ENCODE results near the gene DDX41.

Gene DDX41

GRCh38 chr5:177484902-177485549, 31.7 kb downstream of the DDX41 start:
- Histone ChIP-seq H3K27me3 (ENCODE audit: control insufficient read depth in 2 of 2, insufficient read depth in 2 of 2, low read length in 2 of 2) (no peaks in the 10 kb centered on the region), H3K36me3 (ENCODE audit: control insufficient read depth in 2 of 2, insufficient read depth in 2 of 2, low read length in 2 of 2) (peaks cover 8 to 17% of the 10 kb centered on the region in 2 donors), H3K27ac (ENCODE audit: low read depth in 2 of 2, low read length in 2 of 2) (no peak overlapping the region), H3K4me1 (ENCODE audit: control insufficient read depth in 2 of 2, insufficient read depth in 2 of 2, low read length in 2 of 2) (no peaks in the 10 kb centered on the region), H3K4me3 (ENCODE audit: low read length in 2 of 2) (no peak overlapping the region), H3K9me3 (ENCODE audit: control insufficient read depth in 2 of 2, low read length in 2 of 2) (no peaks in the 10 kb centered on the region), H3K9ac (ENCODE audit: low read depth in 1 of 2, low read length in 2 of 2) (no peak overlapping the region)

- Histone ChIP-seq H3K36me3 (ENCODE audit: control insufficient read depth in 2 of 2, insufficient read depth in 2 of 2, low read length in 2 of 2) (peaks cover 7 to 17% of the 10 kb centered on the region in 2 donors), H3K9me3 (ENCODE audit: control insufficient read depth in 2 of 2, low read length in 2 of 2) (no peaks in the 10 kb centered on the region), H3K4me3 (ENCODE audit: low read length in 2 of 2) (no peak overlapping the region), H3K27ac (ENCODE audit: low read depth in 2 of 2, low read length in 2 of 2) (no peak overlapping the region), H3K27me3 (ENCODE audit: control insufficient read depth in 2 of 2, insufficient read depth in 2 of 2, low read length in 2 of 2) (no peaks in the 10 kb centered on the region), H3K4me1 (ENCODE audit: control insufficient read depth in 2 of 2, insufficient read depth in 2 of 2, low read length in 2 of 2) (peaks cover 0 to 3% of the 10 kb centered on the region in 2 donors), H3K9ac (ENCODE audit: low read depth in 1 of 2, low read length in 2 of 2) (no peak overlapping the region)
Observed at GRCh38 chr5:177483994-177484901, 32.5 kb downstream of the DDX41 start.

GRCh38 chr5:177483042-177483441, 33.7 kb downstream of the DDX41 start:
- Histone ChIP-seq H3K27me3 (ENCODE audit: control insufficient read depth in 2 of 2, insufficient read depth in 2 of 2, low read length in 2 of 2) (no peaks in the 10 kb centered on the region), H3K9ac (ENCODE audit: low read depth in 1 of 2, low read length in 2 of 2) (no peak overlapping the region), H3K36me3 (ENCODE audit: control insufficient read depth in 2 of 2, insufficient read depth in 2 of 2, low read length in 2 of 2) (peaks cover 6 to 13% of the 10 kb centered on the region in 2 donors), H3K4me1 (ENCODE audit: control insufficient read depth in 2 of 2, insufficient read depth in 2 of 2, low read length in 2 of 2) (peaks cover 3 to 5% of the 10 kb centered on the region in 2 donors), H3K9me3 (ENCODE audit: control insufficient read depth in 2 of 2, low read length in 2 of 2) (no peaks in the 10 kb centered on the region), H3K27ac (ENCODE audit: low read depth in 2 of 2, low read length in 2 of 2) (no peak overlapping the region), H3K4me3 (ENCODE audit: low read length in 2 of 2) (no peak overlapping the region)

GRCh38 chr5:177482359-177482795, 34.4 kb downstream of the DDX41 start:
- Histone ChIP-seq H3K27ac (ENCODE audit: low read depth in 2 of 2, low read length in 2 of 2) (no peak overlapping the region), H3K36me3 (ENCODE audit: control insufficient read depth in 2 of 2, insufficient read depth in 2 of 2, low read length in 2 of 2) (peaks cover 6 to 8% of the 10 kb centered on the region in 2 donors)

GRCh38 chr5:177479774-177480173, 37.0 kb downstream of the DDX41 start:
- H3K9me3 ChIP-seq (ENCODE audit: control insufficient read depth in 2 of 2, low read length in 2 of 2), result no peaks in the 10 kb centered on the region
- H3K27ac ChIP-seq (ENCODE audit: low read depth in 2 of 2, low read length in 2 of 2), result peak overlapping the region; percentile 43 to 62
- H3K9ac ChIP-seq (ENCODE audit: low read depth in 1 of 2, low read length in 2 of 2), result peak overlapping the region in 1 of 2 donors; percentile 13
- no peak overlapping the region for H3K4me3 ChIP-seq (ENCODE audit: low read length in 2 of 2)
- H3K36me3 ChIP-seq (ENCODE audit: control insufficient read depth in 2 of 2, insufficient read depth in 2 of 2, low read length in 2 of 2), result peaks cover 3% of the 10 kb centered on the region in 2 donors
- H3K27me3 ChIP-seq (ENCODE audit: control insufficient read depth in 2 of 2, insufficient read depth in 2 of 2, low read length in 2 of 2), result no peaks in the 10 kb centered on the region
- peaks cover 3 to 5% of the 10 kb centered on the region in 2 donors for H3K4me1 ChIP-seq (ENCODE audit: control insufficient read depth in 2 of 2, insufficient read depth in 2 of 2, low read length in 2 of 2)

More at GRCh38 chr5:177482359-177482795, 34.4 kb downstream of the DDX41 start:
- Histone ChIP-seq H3K4me3 (ENCODE audit: low read length in 2 of 2) (no peak overlapping the region), H3K9me3 (ENCODE audit: control insufficient read depth in 2 of 2, low read length in 2 of 2) (no peaks in the 10 kb centered on the region), H3K27me3 (ENCODE audit: control insufficient read depth in 2 of 2, insufficient read depth in 2 of 2, low read length in 2 of 2) (no peaks in the 10 kb centered on the region), H3K9ac (ENCODE audit: low read depth in 1 of 2, low read length in 2 of 2) (no peak overlapping the region), H3K4me1 (ENCODE audit: control insufficient read depth in 2 of 2, insufficient read depth in 2 of 2, low read length in 2 of 2) (peaks cover 3 to 5% of the 10 kb centered on the region in 2 donors)

GRCh38 chr5:177478711-177479646, 37.8 kb downstream of the DDX41 start:
- H3K4me3 ChIP-seq (ENCODE audit: low read length in 2 of 2), result no peak overlapping the region
- no peaks in the 10 kb centered on the region for H3K9me3 ChIP-seq (ENCODE audit: control insufficient read depth in 2 of 2, low read length in 2 of 2)
- no peak overlapping the region for H3K9ac ChIP-seq (ENCODE audit: low read depth in 1 of 2, low read length in 2 of 2)
- H3K27me3 ChIP-seq (ENCODE audit: control insufficient read depth in 2 of 2, insufficient read depth in 2 of 2, low read length in 2 of 2), result no peaks in the 10 kb centered on the region
- H3K36me3 ChIP-seq (ENCODE audit: control insufficient read depth in 2 of 2, insufficient read depth in 2 of 2, low read length in 2 of 2), result peaks cover 3% of the 10 kb centered on the region in 2 donors
- H3K4me1 ChIP-seq (ENCODE audit: control insufficient read depth in 2 of 2, insufficient read depth in 2 of 2, low read length in 2 of 2), result peaks cover 3 to 5% of the 10 kb centered on the region in 2 donors
- H3K27ac ChIP-seq (ENCODE audit: low read depth in 2 of 2, low read length in 2 of 2), result peak overlapping the region; percentile 43 to 62

- no peaks in the 10 kb centered on the region for H3K9me3 ChIP-seq (ENCODE audit: control insufficient read depth in 2 of 2, low read length in 2 of 2)
- H3K36me3 ChIP-seq (ENCODE audit: control insufficient read depth in 2 of 2, insufficient read depth in 2 of 2, low read length in 2 of 2), result no peaks in the 10 kb centered on the region
- H3K4me1 ChIP-seq (ENCODE audit: control insufficient read depth in 2 of 2, insufficient read depth in 2 of 2, low read length in 2 of 2), result peaks cover 3 to 5% of the 10 kb centered on the region in 2 donors
- no peaks in the 10 kb centered on the region for H3K27me3 ChIP-seq (ENCODE audit: control insufficient read depth in 2 of 2, insufficient read depth in 2 of 2, low read length in 2 of 2)
- no peak overlapping the region for H3K4me3 ChIP-seq (ENCODE audit: low read length in 2 of 2)
- H3K27ac ChIP-seq (ENCODE audit: low read depth in 2 of 2, low read length in 2 of 2), result no peak overlapping the region
- no peak overlapping the region for H3K9ac ChIP-seq (ENCODE audit: low read depth in 1 of 2, low read length in 2 of 2)
Observed at GRCh38 chr5:177477701-177478477, 38.9 kb downstream of the DDX41 start.

GRCh38 chr5:177476531-177477233, 40.1 kb downstream of the DDX41 start:
- H3K4me1 ChIP-seq (ENCODE audit: control insufficient read depth in 2 of 2, insufficient read depth in 2 of 2, low read length in 2 of 2), result peaks cover 9 to 13% of the 10 kb centered on the region in 2 donors
- no peak overlapping the region for H3K4me3 ChIP-seq (ENCODE audit: low read length in 2 of 2)
- no peak overlapping the region for H3K27ac ChIP-seq (ENCODE audit: low read depth in 2 of 2, low read length in 2 of 2)
- no peak overlapping the region for H3K9ac ChIP-seq (ENCODE audit: low read depth in 1 of 2, low read length in 2 of 2)
- no peaks in the 10 kb centered on the region for H3K9me3 ChIP-seq (ENCODE audit: control insufficient read depth in 2 of 2, low read length in 2 of 2)
- no peaks in the 10 kb centered on the region for H3K36me3 ChIP-seq (ENCODE audit: control insufficient read depth in 2 of 2, insufficient read depth in 2 of 2, low read length in 2 of 2)
- H3K27me3 ChIP-seq (ENCODE audit: control insufficient read depth in 2 of 2, insufficient read depth in 2 of 2, low read length in 2 of 2), result peaks cover 0 to 3% of the 10 kb centered on the region in 2 donors

Data from mucosa of rectum (tissue), 2 donors.